ENCODE results near the gene RNU4-1.

DNA sequence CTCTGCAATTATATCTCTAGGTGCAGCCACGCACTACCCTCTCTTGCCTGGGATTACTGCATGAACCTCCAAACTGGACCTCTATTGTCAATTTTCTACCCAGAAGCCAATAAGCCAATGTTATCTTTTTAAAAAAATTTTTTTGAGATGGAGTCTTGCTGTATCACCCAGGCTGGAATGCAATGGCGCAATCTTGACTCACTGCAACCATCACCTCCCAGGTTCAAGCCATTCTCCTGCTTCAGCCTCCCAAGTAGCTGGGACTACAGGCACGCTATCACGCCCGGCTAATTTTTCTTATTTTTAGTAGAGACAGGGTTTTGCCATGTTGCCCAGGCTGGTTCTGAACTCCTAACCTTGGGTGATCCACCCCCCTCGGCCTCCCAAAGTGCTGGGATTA lies 16.3 kb downstream of the RNU4-1 start:
- no peak for TF ChIP-seq JUNB (IDR thresholded peaks at IDR 0.05; ENCODE audit: unreplicated experiment)
- TF ChIP-seq ZNF331 (CRISPR knock-in tag; IDR thresholded peaks at IDR 0.05; ENCODE audit: low read depth): no peak
- TF ChIP-seq, protein P1, sequence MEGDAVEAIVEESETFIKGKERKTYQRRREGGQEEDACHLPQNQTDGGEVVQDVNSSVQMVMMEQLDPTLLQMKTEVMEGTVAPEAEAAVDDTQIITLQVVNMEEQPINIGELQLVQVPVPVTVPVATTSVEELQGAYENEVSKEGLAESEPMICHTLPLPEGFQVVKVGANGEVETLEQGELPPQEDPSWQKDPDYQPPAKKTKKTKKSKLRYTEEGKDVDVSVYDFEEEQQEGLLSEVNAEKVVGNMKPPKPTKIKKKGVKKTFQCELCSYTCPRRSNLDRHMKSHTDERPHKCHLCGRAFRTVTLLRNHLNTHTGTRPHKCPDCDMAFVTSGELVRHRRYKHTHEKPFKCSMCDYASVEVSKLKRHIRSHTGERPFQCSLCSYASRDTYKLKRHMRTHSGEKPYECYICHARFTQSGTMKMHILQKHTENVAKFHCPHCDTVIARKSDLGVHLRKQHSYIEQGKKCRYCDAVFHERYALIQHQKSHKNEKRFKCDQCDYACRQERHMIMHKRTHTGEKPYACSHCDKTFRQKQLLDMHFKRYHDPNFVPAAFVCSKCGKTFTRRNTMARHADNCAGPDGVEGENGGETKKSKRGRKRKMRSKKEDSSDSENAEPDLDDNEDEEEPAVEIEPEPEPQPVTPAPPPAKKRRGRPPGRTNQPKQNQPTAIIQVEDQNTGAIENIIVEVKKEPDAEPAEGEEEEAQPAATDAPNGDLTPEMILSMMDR (conservative IDR thresholded peaks at IDR 0.05; ENCODE audit: low read depth in 2 of 2): no peak
- TF ChIP-seq POLR2AphosphoS5 (IDR thresholded peaks at IDR 0.05; ENCODE audit: low read depth): no peak
- TF ChIP-seq, protein P2, sequence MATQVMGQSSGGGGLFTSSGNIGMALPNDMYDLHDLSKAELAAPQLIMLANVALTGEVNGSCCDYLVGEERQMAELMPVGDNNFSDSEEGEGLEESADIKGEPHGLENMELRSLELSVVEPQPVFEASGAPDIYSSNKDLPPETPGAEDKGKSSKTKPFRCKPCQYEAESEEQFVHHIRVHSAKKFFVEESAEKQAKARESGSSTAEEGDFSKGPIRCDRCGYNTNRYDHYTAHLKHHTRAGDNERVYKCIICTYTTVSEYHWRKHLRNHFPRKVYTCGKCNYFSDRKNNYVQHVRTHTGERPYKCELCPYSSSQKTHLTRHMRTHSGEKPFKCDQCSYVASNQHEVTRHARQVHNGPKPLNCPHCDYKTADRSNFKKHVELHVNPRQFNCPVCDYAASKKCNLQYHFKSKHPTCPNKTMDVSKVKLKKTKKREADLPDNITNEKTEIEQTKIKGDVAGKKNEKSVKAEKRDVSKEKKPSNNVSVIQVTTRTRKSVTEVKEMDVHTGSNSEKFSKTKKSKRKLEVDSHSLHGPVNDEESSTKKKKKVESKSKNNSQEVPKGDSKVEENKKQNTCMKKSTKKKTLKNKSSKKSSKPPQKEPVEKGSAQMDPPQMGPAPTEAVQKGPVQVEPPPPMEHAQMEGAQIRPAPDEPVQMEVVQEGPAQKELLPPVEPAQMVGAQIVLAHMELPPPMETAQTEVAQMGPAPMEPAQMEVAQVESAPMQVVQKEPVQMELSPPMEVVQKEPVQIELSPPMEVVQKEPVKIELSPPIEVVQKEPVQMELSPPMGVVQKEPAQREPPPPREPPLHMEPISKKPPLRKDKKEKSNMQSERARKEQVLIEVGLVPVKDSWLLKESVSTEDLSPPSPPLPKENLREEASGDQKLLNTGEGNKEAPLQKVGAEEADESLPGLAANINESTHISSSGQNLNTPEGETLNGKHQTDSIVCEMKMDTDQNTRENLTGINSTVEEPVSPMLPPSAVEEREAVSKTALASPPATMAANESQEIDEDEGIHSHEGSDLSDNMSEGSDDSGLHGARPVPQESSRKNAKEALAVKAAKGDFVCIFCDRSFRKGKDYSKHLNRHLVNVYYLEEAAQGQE (IDR thresholded peaks at IDR 0.05; ENCODE audit: unreplicated experiment): no peak
- no peak for TF ChIP-seq EZH2 (IDR thresholded peaks at IDR 0.05; ENCODE audit: low read depth, unreplicated experiment)
- TF ChIP-seq CREB1 (CRISPR knock-in tag; IDR thresholded peaks at IDR 0.05; ENCODE audit: low read depth): no peak
- no peak for TF ChIP-seq NANOG (IDR thresholded peaks at IDR 0.05; ENCODE audit: borderline replicate concordance)
- TF ChIP-seq STAT1 (IDR thresholded peaks at IDR 0.05; ENCODE audit: unreplicated experiment): no peak
- TF ChIP-seq EZH2phosphoT487 (IDR thresholded peaks at IDR 0.05; ENCODE audit: unreplicated experiment): no peak
- TF ChIP-seq, protein P3, sequence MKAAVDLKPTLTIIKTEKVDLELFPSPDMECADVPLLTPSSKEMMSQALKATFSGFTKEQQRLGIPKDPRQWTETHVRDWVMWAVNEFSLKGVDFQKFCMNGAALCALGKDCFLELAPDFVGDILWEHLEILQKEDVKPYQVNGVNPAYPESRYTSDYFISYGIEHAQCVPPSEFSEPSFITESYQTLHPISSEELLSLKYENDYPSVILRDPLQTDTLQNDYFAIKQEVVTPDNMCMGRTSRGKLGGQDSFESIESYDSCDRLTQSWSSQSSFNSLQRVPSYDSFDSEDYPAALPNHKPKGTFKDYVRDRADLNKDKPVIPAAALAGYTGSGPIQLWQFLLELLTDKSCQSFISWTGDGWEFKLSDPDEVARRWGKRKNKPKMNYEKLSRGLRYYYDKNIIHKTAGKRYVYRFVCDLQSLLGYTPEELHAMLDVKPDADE (IDR thresholded peaks at IDR 0.05): no peak
- TF ChIP-seq ZNF114 (CRISPR knock-in tag; IDR thresholded peaks at IDR 0.05): no peak
- TF ChIP-seq, protein P4, sequence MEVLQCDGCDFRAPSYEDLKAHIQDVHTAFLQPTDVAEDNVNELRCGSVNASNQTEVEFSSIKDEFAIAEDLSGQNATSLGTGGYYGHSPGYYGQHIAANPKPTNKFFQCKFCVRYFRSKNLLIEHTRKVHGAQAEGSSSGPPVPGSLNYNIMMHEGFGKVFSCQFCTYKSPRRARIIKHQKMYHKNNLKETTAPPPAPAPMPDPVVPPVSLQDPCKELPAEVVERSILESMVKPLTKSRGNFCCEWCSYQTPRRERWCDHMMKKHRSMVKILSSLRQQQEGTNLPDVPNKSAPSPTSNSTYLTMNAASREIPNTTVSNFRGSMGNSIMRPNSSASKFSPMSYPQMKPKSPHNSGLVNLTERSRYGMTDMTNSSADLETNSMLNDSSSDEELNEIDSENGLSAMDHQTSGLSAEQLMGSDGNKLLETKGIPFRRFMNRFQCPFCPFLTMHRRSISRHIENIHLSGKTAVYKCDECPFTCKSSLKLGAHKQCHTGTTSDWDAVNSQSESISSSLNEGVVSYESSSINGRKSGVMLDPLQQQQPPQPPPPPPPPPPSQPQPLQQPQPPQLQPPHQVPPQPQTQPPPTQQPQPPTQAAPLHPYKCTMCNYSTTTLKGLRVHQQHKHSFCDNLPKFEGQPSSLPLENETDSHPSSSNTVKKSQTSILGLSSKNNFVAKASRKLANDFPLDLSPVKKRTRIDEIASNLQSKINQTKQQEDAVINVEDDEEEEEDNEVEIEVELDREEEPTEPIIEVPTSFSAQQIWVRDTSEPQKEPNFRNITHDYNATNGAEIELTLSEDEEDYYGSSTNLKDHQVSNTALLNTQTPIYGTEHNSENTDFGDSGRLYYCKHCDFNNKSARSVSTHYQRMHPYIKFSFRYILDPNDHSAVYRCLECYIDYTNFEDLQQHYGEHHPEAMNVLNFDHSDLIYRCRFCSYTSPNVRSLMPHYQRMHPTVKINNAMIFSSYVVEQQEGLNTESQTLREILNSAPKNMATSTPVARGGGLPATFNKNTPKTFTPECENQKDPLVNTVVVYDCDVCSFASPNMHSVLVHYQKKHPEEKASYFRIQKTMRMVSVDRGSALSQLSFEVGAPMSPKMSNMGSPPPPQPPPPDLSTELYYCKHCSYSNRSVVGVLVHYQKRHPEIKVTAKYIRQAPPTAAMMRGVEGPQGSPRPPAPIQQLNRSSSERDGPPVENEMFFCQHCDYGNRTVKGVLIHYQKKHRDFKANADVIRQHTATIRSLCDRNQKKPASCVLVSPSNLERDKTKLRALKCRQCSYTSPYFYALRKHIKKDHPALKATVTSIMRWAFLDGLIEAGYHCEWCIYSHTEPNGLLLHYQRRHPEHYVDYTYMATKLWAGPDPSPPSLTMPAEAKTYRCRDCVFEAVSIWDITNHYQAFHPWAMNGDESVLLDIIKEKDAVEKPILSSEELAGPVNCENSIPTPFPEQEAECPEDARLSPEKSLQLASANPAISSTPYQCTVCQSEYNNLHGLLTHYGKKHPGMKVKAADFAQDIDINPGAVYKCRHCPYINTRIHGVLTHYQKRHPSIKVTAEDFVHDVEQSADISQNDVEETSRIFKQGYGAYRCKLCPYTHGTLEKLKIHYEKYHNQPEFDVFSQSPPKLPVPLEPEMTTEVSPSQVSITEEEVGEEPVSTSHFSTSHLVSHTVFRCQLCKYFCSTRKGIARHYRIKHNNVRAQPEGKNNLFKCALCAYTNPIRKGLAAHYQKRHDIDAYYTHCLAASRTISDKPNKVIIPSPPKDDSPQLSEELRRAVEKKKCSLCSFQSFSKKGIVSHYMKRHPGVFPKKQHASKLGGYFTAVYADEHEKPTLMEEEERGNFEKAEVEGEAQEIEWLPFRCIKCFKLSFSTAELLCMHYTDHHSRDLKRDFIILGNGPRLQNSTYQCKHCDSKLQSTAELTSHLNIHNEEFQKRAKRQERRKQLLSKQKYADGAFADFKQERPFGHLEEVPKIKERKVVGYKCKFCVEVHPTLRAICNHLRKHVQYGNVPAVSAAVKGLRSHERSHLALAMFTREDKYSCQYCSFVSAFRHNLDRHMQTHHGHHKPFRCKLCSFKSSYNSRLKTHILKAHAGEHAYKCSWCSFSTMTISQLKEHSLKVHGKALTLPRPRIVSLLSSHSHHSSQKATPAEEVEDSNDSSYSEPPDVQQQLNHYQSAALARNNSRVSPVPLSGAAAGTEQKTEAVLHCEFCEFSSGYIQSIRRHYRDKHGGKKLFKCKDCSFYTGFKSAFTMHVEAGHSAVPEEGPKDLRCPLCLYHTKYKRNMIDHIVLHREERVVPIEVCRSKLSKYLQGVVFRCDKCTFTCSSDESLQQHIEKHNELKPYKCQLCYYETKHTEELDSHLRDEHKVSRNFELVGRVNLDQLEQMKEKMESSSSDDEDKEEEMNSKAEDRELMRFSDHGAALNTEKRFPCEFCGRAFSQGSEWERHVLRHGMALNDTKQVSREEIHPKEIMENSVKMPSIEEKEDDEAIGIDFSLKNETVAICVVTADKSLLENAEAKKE (CRISPR knock-in tag; IDR thresholded peaks at IDR 0.05): no peak

All from GM23338 (cell line).